ENCODE data around the gene EVPLL.
"Not testable (repeated sequence)": the region's sequence is repeated elsewhere in the genome, so short reads cannot be mapped to it uniquely, and the experiment has no call there.

The EVPLL gene

DNA sequence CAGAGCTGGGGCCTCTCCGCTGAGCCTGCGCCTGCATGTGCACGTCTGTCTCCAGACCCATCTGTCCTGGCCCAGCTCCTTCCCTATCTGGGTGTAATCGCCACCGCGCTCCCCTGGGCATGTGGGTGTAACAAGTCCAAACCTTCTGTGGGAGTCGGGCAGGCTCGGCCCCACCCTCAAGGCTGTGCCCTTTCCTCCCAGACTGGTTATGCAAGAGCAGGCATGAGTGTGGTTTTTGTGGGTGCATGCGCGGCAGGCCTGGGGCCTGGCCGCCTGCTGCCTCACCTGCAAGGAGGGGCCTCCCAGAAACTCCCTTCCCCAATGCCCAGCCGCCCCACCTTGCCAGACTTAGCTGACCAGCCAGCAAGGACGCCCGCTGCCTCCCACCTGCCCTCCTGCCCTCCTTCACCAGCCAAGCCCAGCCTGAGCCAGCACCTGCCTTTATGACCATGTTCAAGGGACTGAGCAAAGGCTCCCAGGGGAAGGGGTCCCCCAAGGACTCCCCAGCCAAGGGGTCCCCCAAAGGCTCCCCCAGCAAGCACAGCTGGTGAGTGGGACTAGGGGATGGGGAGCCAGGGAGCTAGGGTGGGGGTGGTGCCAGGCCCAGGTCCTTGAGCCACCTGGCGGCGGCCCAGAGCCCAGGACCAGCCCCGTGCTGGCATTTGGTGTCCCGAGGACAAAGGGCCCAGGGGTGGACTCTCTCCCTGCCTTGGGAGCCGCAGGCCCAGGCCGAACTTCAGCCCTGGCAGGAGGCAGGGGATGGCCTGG, at the start of gene EVPLL:
EVPLL (plus strand) TSS at position 342 of the 768 bp plus-strand sequence. CDS start 3,160 bp downstream, outside the sequence.
- no peak for DNase-seq

DNA sequence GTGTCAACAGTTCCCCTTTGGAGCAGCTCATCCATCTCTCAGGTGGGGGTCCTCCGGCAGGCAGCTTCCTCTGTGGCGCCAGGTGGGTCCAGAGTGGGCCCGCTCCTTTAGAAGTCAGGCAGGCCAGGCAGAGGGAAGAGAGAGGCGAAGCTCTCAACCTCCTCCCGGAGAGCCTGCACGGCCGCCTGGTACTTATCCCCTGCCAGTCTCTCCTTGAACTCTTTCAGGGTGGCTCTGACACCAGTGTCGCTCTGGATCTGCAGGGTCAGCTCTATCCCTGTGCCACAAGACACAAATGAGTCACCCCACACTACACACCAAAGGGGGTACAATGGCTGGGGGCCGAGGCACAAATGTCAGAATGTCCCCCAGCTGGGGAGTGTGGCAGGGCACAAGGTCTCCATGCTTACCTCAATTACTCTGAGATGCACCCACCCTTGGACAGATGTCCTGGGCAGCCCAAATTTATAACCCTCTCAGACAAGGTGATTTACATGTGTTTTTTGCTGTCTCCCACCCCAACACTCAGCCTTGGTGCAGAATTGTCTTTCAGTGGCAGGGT, 48.9 kb upstream of the EVPLL start:
- no peak for DNase-seq

DNA sequence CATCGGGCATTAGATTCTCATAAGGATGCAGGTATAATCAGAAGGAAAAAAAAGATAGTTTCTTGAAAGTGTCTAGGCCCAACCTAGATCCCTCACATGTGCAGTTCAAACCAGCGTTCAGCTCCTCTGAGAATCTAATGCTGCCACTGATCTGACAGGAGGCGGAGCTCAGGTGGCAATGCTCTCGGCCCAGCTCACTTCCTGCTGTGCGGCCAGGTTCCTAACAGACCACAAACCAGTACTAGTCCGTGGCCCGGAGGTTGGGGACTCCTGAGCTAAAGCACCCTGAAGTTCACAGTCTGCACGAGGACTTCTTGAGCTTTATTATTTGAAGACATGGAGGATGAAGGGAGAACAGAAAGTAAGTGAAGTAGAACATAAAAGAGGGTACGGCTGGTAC, 45.7 kb upstream of the EVPLL start:
- no peak for DNase-seq

DNA sequence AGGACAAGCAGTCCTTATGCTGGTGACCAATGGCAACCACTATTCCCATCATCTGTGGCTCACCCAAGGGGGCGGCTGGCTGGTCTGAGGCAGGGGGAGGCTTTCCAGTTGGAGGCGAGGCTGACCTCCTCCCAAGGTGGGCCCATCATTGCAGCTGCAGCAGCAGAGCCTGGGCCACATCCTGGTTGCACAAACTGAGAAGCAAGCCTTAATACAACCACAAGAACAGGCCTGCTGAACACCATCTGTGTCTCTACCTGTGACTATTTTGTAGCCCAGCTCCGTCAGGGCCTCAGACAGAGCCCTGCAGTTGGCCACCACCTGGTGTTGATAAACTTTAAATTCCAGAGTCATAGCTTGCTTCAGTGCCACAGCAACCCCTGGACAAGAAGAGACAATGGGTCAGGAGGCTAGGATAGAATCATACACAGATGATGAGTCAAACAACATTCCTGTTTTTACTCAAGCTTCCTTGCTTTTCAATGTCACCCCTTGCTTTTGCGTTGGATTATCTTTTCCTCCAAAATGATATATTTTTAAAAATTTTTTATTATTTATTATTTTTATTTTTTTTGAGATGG, 44.6 kb upstream of the EVPLL start:
- DNase-seq, result no peak

DNA sequence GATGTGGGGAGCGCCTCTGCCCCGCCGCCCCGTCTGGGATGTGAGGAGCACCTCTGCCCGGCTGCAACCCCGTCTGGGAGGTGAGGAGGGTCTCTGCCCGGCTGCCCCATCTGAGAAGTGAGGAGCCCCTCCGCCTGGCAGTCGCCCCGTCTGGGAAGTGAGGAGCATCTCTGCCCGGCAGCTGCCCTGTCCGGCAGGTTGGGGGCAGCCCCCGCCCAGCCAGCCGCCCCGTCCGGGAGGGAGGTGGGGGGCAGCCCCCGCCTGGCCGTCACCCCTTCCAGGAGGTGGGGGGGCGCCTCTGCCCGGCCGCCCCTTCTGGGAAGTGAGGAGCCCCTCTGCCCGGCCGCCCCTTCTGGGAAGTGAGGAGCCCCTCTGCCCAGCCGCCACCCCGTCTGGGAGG, 39.4 kb upstream of the EVPLL start:
- not testable (repeated sequence) for DNase-seq

DNA sequence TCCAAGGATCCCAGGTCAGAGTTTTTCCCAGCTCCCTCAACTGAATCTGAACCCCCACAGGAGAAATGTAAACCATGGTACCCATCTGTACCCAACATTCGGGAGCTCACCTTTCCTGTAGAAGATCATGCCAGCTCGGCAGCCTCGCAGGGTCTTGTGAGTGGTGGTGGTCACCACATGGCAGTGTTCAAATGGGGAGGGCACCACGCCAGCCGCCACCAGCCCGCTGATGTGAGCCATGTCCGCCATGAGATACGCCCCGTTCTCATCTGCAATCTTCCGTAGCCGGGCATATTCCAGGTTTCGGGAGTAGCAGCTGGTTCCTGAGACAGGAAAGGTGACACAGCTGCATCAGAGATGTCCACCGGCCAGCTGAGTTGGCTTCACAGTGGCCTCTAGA, 37.6 kb upstream of the EVPLL start:
- DNase-seq, result no peak

DNA sequence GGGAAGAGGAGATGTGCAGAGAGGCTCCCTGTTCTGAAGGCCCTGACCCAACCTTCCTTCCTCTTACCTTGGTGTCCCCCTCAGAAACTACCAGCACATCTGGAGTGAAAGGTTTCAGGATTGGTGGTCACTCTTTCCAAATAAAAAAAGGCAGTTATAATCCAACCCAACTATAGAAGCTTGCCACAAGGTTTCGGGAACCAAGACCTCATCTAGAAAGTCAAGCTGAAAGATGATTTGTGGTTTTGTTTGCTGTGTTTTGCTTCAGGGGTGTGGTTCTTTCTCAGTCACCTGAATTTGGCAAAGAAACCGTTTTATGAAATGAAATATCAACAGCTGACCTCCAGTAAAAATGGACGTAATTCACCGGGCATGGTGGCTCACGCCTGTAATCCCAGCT, 33.6 kb upstream of the EVPLL start:
- no peak for DNase-seq

DNA sequence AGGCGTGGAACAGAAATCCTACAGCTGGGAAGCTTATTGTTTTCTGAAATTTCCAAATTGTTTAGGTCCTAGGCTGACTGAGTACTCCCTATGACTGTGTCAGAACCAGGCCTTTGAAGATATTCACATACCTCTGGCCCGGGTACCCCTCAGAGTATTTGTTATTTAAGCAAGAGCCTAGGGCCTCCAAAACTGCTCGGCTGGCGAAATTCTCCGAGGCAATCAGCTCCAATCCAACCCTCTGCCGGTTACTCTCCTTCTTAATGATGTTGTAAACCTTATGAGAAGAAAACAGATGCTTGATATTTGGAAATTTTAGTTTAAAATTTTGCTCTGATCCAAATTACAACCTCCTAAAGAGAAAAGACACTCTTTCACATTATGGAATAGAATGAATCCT, 24.0 kb upstream of the EVPLL start:
- DNase-seq, result no peak

DNA sequence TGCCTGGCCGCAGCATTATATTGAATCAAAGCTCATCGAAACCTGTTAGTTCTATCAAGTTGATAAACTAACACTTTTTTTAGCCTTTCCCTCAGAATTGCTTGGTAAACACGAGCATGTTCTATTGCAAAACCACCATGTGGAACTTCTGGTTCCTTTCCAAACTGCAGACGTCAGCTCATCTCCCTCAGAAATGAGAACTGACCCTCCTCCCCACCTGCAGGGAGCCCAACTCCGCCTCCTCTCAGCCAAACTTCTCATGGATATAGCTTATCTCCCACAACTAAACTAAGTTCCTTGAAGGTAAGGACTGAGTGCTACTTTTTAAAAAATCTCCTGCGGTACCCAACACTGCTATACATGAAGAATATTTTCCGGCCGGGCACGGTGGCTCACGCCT, 21.0 kb upstream of the EVPLL start:
- DNase-seq, result no peak

DNA sequence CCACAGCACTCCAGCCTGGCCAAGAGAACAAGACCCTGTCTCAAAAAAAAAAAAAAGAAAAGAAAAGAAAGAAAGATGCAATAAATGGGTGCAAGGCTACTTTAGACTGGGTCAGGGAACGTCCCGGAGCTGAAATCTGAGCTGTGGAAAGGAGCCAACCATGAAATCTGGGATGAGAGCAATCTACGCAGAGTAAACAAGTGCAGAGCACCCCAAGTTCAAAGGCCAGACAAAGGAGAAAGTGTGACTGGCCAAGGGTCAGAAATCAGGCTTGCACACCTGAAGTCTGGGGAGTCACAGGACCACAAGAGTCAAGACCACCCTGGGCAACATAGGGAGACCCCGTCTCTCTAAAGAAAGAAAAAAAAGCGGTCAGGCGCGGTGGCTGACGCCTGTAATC, 17.1 kb upstream of the EVPLL start:
- no peak for DNase-seq

DNA sequence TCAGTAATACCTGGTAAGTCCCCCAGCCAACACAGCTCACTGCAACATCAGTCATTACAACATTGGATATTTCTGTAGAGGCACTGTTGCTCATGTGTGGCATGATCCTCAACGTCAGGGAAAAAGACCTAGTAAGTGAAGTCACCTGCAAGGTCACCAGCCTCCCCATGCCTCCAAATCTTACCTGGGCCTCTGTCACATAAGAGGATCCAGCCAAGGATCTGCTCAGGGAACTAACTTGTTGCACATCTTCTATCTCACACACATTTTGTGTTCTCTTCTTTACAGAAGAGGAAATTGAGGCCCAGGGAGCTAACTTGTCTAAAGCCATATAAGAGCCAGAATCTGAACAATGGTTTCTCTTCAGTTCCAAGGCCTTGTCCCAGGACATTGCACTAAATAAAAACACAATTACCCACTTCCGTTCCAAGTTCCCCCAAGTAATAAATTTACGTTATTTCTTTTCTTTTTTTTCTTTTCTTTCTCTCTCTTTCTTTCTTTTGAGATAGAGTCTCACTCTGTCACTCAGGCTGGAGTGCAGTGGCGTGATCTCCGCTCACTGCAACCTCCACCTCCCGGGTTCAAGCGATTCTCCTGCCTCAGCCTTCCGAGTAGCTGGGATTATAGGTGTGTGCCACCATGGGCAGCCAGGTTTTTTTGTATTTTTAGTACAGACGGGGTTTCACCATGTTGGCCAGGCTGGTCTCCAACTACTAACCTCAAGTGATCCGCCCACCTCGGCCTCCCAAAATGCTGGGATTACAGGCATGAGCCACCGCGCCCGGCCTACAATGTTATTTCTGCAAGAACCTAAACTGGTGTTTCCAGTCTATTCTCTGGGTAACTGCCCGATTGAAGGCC, 15.5 kb upstream of the EVPLL start:
- DNase-seq, result no peak

DNA sequence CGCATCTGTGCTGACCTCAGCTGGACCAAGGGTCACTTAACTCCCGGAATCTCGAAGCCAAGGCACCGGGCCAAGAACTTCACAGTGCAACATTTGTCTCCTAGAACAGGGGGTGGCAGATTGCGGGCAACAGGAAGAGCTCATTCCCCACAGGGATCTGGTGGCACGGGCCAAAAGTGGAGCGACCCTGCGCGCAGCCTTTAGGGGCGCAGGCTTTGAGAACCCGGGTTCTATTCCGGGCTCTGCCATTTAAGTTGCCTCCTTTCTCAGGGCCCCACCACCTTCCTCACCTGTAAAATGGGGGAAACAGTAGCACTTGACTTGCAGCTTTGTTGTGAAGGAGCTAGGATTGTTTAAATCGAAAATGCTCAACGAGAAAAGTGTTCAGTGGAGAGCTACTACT, 14.9 kb upstream of the EVPLL start:
- DNase-seq, result no peak

DNA sequence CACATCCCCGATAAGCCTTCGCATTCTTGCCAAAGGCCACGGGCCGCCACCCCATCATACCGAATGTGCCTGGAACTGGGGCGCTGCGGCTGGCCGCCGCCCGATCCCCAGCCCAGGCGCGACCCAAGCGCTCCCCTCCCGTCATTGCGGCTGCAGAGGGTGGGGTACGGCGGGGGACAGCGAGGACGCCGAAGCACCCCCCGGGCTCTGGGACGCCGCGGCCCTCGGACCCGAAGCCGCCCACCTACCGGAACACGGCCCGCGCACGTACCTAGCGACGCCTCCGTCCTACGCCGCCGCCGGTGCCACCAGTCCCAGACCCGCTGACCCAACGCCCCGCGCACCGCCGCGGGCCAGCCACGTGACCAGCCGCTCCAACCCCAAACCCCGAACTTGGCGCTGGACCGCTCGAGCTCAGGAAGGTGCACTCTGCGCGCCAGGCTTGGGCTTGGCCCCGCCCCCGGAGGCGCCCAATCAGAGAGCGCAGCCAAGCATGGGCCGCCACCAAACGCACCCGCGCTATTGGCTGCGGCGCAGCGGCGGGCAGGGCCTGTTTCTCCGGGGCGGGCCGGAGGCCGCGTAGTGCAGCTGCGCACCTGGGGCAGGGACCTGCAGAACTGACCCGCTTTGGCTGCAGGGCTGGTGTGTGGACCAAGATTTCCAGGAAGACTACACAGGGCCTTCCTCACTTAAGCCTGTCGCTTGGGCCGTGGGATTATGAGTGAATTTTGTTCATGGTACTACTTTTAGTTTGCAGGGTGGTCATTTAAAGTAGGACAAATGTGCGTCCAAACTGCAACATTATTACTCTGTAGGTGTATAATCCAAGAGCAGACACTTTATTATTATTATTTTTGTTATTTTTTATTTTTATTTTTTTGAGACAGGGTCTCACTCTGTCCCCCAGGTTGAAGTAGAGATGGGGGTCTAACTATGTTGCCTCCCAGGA, 14.2 kb upstream of the EVPLL start, which contains the start of gene SHMT1:
SHMT1 (minus strand) TSS at position 450 of the 949 bp plus-strand sequence. CDS start 7,569 bp downstream, outside the sequence.
- DNase-seq, result peak; percentile 84

DNA sequence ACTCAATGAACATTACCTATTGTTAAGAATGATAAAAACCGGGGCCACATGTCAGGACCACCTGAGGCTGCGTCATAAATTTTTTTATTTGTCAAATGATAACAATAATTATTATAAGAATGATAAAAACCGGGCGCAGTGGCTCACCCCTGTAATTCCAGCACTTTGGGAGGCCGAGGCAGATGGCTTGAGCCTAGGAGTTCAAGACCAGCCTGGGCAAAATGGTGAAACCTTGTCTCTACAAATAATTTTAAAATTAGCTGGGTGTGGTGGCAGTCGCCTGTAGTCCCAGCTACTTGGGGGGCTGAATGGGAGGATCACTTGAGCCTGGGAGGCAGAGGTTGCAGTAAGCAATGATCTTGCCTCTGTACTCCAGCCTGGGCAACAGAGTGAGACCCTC, 13.4 kb upstream of the EVPLL start:
- DNase-seq, result no peak

DNA sequence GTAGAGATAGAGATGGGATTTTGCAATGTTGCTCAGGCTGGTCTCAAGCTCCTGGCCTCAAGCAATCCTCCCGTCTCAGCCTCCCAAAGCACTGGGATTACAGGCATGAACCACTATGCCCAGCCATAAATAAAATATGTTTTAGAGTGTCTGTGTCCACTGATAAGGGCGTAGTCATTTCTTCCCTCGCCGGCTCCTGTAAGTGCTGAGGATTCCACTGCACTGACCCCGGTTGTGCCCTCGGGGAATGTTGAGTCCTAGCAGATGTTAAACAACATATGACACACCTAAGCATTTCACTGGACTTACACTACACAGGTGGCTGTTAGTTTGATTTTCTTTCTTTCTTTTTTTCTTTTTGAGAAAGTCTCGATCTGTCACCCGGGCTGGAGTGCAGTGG, 8.6 kb upstream of the EVPLL start:
- DNase-seq, result no peak

DNA sequence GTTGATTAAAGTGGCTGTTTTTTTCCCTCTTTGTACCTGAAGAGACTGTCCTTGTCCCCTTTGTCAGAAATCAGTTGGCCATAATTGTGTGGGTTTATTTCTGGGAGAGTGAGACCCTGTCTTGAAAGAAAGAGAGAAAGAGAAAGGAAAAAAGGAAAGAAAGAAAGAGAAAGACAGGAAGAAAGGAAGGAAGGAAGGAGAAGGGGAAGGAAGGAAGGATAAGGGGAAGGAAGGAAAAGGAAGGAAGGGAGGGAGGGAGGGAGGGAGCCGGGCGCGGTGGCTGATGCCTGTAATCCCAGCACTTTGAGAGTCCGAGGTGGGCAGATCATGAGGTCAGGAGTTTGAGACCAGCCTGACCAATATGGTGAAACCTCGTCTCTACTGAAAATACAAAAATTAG, 6.8 kb upstream of the EVPLL start:
- no peak for DNase-seq

DNA sequence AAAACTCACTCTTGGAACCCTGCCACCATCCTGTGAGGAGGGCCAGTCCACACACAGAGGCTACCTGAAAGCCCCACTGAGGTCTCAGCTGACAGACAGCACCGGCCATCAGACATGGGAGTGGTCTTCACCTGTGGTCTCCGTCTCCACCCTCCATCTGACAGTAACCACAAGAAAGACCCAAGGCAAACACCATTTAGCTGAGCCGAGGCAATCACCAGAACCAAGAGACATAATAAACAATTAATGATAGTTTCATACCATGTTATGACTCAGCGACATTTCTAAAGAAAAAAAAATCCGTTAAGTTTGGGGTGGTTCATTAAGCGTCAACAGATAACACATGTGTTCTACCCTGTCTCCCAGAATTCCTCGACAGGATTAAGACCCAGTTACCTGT, 6.1 kb upstream of the EVPLL start:
- DNase-seq, result no peak

DNA sequence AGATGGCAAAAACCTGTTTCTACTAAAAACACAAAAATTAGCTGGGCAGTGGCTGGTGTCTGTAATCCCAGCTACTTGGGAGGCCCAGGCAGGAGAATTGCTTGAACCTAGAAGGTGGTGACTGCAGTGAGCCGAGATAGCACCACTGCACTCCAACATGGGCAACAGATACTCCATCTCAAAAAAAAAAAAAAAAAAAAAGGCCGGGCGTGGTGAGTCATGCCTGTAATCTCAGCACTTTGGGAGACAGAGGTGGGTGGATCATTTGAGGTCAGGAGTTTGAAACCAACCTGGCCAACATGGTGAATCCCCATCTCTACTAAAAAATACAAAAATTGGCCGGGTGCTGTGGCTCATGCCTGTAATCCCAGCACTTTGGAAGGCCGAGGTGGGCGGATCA, 4.4 kb upstream of the EVPLL start:
- DNase-seq, result not testable (repeated sequence)

DNA sequence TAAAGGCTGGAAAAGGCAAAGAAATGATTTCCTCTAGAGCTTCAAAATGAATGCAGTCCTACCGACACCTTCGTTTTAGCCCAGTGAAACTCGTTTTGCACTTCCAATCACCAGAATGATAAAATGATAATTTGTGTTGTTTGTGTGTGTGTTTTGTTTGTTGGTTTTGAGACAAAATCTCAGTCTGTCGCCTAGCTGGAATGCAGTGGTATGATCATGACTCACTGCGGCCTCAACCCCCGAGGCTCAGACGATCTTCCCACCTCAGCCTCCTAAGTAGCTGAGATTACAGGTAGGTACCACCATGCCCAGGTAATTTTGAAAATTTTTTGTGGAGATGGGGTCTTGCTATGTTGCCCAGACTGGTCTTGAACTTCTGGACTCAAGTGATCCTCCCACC, 3.4 kb upstream of the EVPLL start:
- no peak for DNase-seq

DNA sequence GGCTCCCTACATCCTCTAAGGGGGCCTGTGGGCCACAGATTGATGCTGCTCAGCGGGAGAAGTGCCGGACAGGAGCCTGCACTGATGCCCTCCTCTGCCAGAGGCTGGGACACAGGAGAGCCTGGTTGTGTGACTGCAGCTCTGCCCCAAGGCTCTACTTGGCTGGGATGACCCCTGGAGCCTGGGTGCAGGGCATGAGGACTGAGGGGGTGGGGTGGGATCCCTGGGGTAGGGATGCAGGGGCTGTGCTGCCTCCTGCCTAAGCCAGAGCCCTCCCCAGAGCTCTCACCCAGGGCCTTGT, 577 bp downstream of the EVPLL start:
- DNase-seq, result no peak

DNA sequence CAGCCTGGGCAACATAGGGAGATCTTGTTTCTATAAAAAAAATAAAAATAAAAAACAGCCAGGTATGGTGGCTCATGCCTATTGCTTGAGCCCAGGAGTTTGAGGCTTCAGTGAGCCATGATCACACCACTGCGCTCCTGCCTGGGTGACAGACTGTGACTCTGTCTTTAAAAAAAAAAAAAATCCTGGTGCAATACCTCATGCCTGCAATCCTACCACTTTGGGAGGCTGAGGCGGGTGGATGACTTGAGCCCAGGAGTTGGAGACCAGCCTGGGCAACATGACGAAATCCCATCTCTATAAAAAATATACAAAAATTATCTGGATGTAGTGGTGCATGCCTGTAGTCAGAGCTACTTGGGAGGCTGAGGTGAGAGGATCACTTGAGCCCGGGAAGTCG, 1.0 kb downstream of the EVPLL start:
- DNase-seq, result not testable (repeated sequence)

Measured in activated CD4-positive, alpha-beta T cell treated with anti-CD3 and anti-CD28 coated beads for 1 hour (primary cell).